Germinal center (tissue), 1 donor: ENCODE data around the gene ARHGEF4.

Experiments used
- DNase-seq: peaks from one replicate; pipeline ENCODE4 v3.0.0; 2012; ENCODE audit warnings: mixed read lengths, low spot score

The ARHGEF4 gene

GRCh38 chr2:130834931-130835765 is 1.6 kb upstream of the ARHGEF4 start:
- no peak for DNase-seq

- no peak for DNase-seq
These were observed 1.0 kb upstream of the ARHGEF4 start for GRCh38 chr2:130835766-130836015.

- no peak for DNase-seq
These were observed 579 bp downstream of the ARHGEF4 start for GRCh38 chr2:130837175-130837810.

GRCh38 chr2:130837811-130838565 is 1.3 kb downstream of the ARHGEF4 start:
- DNase-seq = no peak

GRCh38 chr2:130839011-130839780 is 2.5 kb downstream of the ARHGEF4 start:
- no peak for DNase-seq

GRCh38 chr2:130840506-130840905 is 3.8 kb downstream of the ARHGEF4 start:
- no peak for DNase-seq

- DNase-seq = no peak
These were observed 5.1 kb downstream of the ARHGEF4 start for GRCh38 chr2:130841741-130842365.

GRCh38 chr2:130842770-130843169 is 6.1 kb downstream of the ARHGEF4 start:
- no peak for DNase-seq

GRCh38 chr2:130843321-130843985 is 6.7 kb downstream of the ARHGEF4 start:
- DNase-seq = no peak

- no peak for DNase-seq
These were observed 7.4 kb downstream of the ARHGEF4 start for GRCh38 chr2:130844161-130844560.

- DNase-seq = no peak
These were observed 8.9 kb downstream of the ARHGEF4 start for GRCh38 chr2:130845505-130846085.

GRCh38 chr2:130846233-130846632 is 9.5 kb downstream of the ARHGEF4 start:
- DNase-seq = no peak

- no peak for DNase-seq
These were observed 10.1 kb downstream of the ARHGEF4 start for GRCh38 chr2:130846686-130847375.

GRCh38 chr2:130847776-130848525 is 11.2 kb downstream of the ARHGEF4 start:
- DNase-seq = no peak

GRCh38 chr2:130848526-130849210 is 12.0 kb downstream of the ARHGEF4 start:
- DNase-seq = no peak

GRCh38 chr2:130849896-130850787 is 13.4 kb downstream of the ARHGEF4 start:
- no peak for DNase-seq

- no peak for DNase-seq
These were observed 14.3 kb downstream of the ARHGEF4 start for GRCh38 chr2:130850788-130851623.
